Testis (tissue), 2 donors: ENCODE data around the gene P2RX7.

ENCODE experiments used
- POLR2A ChIP-seq: fragments of 450-650 bp; IDR thresholded peaks from one replicate; pipeline ENCODE4 v1.6.1; 2017; ENCODE audit warnings: antibody characterized with exemption, mild to moderate bottlenecking, moderate library complexity
- TF ChIP-seq, protein P1 (sequence below), 3 experiments: fragments of 450-650 bp in 2 of 3; fragments of 200-600 bp in 1 of 3; sonication (generic) in 1 of 3; IDR thresholded peaks; one replicate each; pipeline ENCODE4 v1.5.1; 2016 to 2019; ENCODE audit warnings: antibody characterized with exemption in 3 of 3, mild to moderate bottlenecking in 2 of 3, moderate library complexity in 1 of 3

DNA sequence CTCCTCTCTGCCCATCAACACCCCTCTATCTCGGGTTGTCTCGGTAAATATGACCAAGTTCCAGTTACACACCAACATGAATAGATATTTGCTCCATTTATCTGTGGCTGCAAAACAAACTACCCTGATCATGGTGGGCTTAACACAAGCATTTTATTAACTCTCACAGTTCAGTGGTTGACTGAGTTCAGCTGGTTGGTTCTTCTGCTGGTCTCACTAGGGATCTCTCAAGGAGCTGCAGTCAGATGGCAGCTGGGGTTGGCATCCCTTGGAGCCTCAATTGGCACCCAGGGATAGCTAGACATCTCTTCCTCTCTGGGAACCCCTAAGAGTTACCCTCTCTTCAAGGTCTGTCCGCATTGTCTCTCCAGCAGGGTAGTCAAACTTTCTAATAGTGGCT is 25.4 kb downstream of the P2RX7 start:
- TF ChIP-seq, protein P1, sequence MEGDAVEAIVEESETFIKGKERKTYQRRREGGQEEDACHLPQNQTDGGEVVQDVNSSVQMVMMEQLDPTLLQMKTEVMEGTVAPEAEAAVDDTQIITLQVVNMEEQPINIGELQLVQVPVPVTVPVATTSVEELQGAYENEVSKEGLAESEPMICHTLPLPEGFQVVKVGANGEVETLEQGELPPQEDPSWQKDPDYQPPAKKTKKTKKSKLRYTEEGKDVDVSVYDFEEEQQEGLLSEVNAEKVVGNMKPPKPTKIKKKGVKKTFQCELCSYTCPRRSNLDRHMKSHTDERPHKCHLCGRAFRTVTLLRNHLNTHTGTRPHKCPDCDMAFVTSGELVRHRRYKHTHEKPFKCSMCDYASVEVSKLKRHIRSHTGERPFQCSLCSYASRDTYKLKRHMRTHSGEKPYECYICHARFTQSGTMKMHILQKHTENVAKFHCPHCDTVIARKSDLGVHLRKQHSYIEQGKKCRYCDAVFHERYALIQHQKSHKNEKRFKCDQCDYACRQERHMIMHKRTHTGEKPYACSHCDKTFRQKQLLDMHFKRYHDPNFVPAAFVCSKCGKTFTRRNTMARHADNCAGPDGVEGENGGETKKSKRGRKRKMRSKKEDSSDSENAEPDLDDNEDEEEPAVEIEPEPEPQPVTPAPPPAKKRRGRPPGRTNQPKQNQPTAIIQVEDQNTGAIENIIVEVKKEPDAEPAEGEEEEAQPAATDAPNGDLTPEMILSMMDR (IDR thresholded peaks at IDR 0.05): no peak
- TF ChIP-seq POLR2A: no peak
